HG03432 (cell line): ENCODE measurements around the gene MGLL.
A peak's percentile ranks its signal among the peaks of the same experiment; 100 is the strongest.

Source experiments
- ATAC-seq: cut with Tn5 transposase; IDR thresholded peaks from one replicate; pipeline ENCODE4 v1.9.1; 2021; ENCODE audit warnings: mild to moderate bottlenecking, moderate library complexity; ENCODE audit not compliant: unreplicated experiment

MGLL gene

GRCh38 chr3:127835993-127836882, 13.9 kb upstream of the MGLL start:
- ATAC-seq = peak; percentile 82

- ATAC-seq = peak; percentile 12
These were observed 12.5 kb upstream of the MGLL start for GRCh38 chr3:127834771-127835170.

GRCh38 chr3:127833281-127834032, 11.1 kb upstream of the MGLL start:
- no peak for ATAC-seq

- ATAC-seq = no peak
These were observed 9.4 kb upstream of the MGLL start for GRCh38 chr3:127831723-127832172.

- ATAC-seq = no peak
These were observed 7.2 kb upstream of the MGLL start for GRCh38 chr3:127829537-127829936.

GRCh38 chr3:127827808-127828207, 5.5 kb upstream of the MGLL start:
- ATAC-seq = no peak

GRCh38 chr3:127825756-127826155, 3.4 kb upstream of the MGLL start:
- ATAC-seq = no peak

GRCh38 chr3:127824151-127824825, 2.0 kb upstream of the MGLL start:
- no peak for ATAC-seq

- no peak for ATAC-seq
These were observed 1.1 kb upstream of the MGLL start for GRCh38 chr3:127823426-127823857.

GRCh38 chr3:127822682-127823425, 539 bp upstream of the MGLL start:
- ATAC-seq = peak; percentile 58

- ATAC-seq = no peak
These were observed 921 bp downstream of the MGLL start for GRCh38 chr3:127821394-127821793.

- ATAC-seq = no peak
These were observed 1.4 kb downstream of the MGLL start for GRCh38 chr3:127820826-127821313.

GRCh38 chr3:127820221-127820825, 2.0 kb downstream of the MGLL start:
- no peak for ATAC-seq

GRCh38 chr3:127819656-127820055, 2.7 kb downstream of the MGLL start:
- ATAC-seq = no peak

- no peak for ATAC-seq
These were observed 3.2 kb downstream of the MGLL start for GRCh38 chr3:127819086-127819485.

GRCh38 chr3:127817406-127817841, 4.9 kb downstream of the MGLL start:
- ATAC-seq = no peak

- ATAC-seq = no peak
These were observed 5.4 kb downstream of the MGLL start for GRCh38 chr3:127816783-127817405.

GRCh38 chr3:127815641-127816605, 6.4 kb downstream of the MGLL start:
- no peak for ATAC-seq
